Stomach (tissue), 4 donors: ENCODE measurements around the gene MUC7.

Experiments used
- CTCF ChIP-seq, 7 experiments: fragments of 450-650 bp in 4 of 7; fragments of 200-600 bp in 3 of 7; sonication (generic) in 3 of 7; IDR thresholded peaks; one replicate each; pipeline ENCODE4 v1.5.1; 2016 to 2019; ENCODE audit warnings: antibody characterized with exemption in 7 of 7, control low read depth in 2 of 7, mild to moderate bottlenecking in 1 of 7
- EP300 ChIP-seq: sonication (generic); formaldehyde crosslinking; IDR thresholded peaks from one replicate; pipeline ENCODE4 v1.6.1; 2017; ENCODE audit warnings: antibody characterized with exemption
- POLR2A ChIP-seq, 4 donors: fragments of 450-650 bp; IDR thresholded peaks; one replicate each; pipeline ENCODE4 v1.6.1; 2016; ENCODE audit warnings: antibody characterized with exemption in 4 of 4, control low read depth in 2 of 4, mild to moderate bottlenecking in 1 of 4, moderate library complexity in 1 of 4

GRCh38 chr4:70518716-70519115 lies 46.7 kb downstream of the MUC7 start:
- TF ChIP-seq CTCF (IDR thresholded peaks at IDR 0.05): no peak
- no peak for TF ChIP-seq EP300
- no peak for TF ChIP-seq POLR2A (IDR thresholded peaks at IDR 0.05)
